ENCODE measurements around the gene CYB5R4. TPM values are rescaled to one million over a fixed set of nuclear protein-coding genes. Genes with fewer than 3 reads are reported as not detected.

Gene CYB5R4
- total and polyA plus RNA-seq, 10 donors = 10.0 to 50.7 (median 25.8) TPM

DNA sequence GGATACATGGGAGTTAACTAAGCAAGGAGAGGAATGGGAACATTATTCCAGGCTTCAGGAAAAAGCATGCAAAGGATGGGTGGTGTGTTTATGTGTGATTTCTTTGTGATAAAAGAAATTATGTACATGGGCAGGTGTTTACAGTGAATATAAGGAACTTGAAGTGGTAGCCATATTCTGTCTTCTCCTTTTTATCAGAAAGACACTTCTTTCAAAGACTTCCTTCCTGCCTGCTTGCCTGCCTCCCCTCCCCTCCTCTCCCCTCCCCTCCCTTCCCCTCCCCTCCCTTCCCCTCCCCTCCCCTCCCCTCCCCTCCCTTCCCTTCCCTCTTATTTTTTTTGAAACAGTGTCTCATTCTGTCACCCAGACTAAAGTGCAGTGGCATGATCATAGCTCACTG lies 14.4 kb downstream of the CYB5R4 start:
- Histone ChIP-seq H3K27ac (peak overlapping the region in 2 of 8 donors; percentile 29 to 69), H3K4me3 (no peak overlapping the region), H3K27me3 (replicated peaks in 1 of 7) (no peaks in the 10 kb centered on the region), H3K4me1 (peaks cover 0 to 53% (median 8%) of the 10 kb centered on the region in 6 donors), H3K36me3 (peaks cover 0 to 40% (median 10%) of the 10 kb centered on the region in 6 donors), H3K9me3 (no peaks in the 10 kb centered on the region)
- intact Hi-C loops (cut with DNase I; ENCODE audit: low total_unique reads) = no loop called here
- TF ChIP-seq POLR2A (IDR thresholded peaks at IDR 0.05) (no peak), POLR2AphosphoS5 (IDR thresholded peaks at IDR 0.05) (no peak)
- TF ChIP-seq, protein P1, sequence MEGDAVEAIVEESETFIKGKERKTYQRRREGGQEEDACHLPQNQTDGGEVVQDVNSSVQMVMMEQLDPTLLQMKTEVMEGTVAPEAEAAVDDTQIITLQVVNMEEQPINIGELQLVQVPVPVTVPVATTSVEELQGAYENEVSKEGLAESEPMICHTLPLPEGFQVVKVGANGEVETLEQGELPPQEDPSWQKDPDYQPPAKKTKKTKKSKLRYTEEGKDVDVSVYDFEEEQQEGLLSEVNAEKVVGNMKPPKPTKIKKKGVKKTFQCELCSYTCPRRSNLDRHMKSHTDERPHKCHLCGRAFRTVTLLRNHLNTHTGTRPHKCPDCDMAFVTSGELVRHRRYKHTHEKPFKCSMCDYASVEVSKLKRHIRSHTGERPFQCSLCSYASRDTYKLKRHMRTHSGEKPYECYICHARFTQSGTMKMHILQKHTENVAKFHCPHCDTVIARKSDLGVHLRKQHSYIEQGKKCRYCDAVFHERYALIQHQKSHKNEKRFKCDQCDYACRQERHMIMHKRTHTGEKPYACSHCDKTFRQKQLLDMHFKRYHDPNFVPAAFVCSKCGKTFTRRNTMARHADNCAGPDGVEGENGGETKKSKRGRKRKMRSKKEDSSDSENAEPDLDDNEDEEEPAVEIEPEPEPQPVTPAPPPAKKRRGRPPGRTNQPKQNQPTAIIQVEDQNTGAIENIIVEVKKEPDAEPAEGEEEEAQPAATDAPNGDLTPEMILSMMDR (IDR thresholded peaks at IDR 0.05 in 8 of 11, conservative IDR thresholded peaks at IDR 0.05 in 3 of 11) = no peak
- DNase-seq = no peak

DNA sequence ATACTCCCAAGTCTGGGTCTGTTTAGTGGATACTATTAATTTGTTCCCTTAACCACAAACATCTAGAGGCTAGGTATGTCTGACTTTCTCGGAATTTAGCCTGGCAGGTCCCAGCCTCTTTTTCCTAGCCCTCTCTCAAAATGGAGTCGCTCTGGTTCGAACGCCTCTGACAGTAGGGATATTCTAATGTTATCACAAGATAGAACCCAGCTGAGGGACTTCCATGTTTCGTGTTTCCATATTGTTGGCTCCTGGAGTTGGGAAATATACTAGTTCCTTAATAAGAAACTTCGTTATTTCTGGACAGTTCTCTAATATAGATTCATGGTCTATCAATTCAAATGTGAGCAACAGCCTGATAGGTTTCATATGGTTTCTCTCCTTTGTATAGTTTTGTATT lies 16.4 kb downstream of the CYB5R4 start:
- H3K36me3 ChIP-seq = peaks cover 0 to 20% (median 2%) of the 10 kb centered on the region in 6 donors
- H3K27me3 ChIP-seq (replicated peaks in 1 of 7) = no peaks in the 10 kb centered on the region
- WGBS, 5 donors = 82 to 95% (median 88%) methylated on average over 6 of the region's 6 CpGs
- TF ChIP-seq POLR2AphosphoS5 (IDR thresholded peaks at IDR 0.05) (no peak), POLR2A (IDR thresholded peaks at IDR 0.05) (no peak)
- TF ChIP-seq, protein P1 (IDR thresholded peaks at IDR 0.05 in 8 of 11, conservative IDR thresholded peaks at IDR 0.05 in 3 of 11) = no peak
- H3K4me3 ChIP-seq = no peak overlapping the region
- H3K27ac ChIP-seq = no peak overlapping the region
- H3K9me3 ChIP-seq = no peaks in the 10 kb centered on the region
- no peak for DNase-seq
- H3K4me1 ChIP-seq = peaks cover 0 to 71% (median 8%) of the 10 kb centered on the region in 6 donors
- intact Hi-C loops (cut with DNase I; ENCODE audit: low total_unique reads) = no loop called here

DNA sequence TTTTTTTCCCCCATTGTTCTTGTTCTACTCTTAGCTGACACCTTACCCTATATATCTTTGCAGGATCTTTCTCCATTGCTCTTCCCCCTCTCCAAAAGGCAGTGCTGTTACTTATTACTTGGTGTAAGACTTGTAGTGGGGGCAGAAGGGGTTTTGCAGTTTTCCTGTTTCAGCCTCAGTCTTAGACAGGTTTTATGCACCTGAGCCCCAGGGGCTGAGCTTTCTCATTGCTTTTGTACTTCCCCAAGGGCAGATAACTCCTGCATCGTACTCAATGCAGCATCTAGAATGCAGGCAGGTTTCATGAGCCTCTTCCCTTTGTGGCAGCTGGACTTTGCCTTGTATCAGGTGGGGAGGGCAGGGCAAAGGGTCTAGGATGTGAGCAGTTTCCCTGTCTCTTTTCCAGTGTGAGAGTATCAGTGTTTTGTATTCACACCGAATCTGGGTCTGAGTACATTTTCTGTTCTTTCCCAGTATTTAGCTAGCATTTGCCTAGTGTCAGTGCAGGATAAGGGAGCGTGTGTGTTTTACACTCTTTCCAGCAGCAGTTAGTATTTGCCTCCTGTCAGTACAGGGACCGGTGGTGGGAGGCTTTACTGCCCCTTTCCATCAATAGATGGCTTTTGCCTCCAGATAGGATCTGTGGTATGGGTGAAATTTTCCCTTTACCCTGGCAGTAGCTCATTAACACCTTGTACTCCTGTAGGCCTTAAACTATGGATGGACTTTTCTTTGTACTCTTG lies 19.6 kb downstream of the CYB5R4 start:
- TF ChIP-seq POLR2AphosphoS5 (IDR thresholded peaks at IDR 0.05) (no peak), POLR2A (IDR thresholded peaks at IDR 0.05) (no peak)
- TF ChIP-seq, protein P1 (IDR thresholded peaks at IDR 0.05 in 8 of 11, conservative IDR thresholded peaks at IDR 0.05 in 3 of 11) = no peak
- intact Hi-C loops (cut with DNase I; ENCODE audit: low total_unique reads) = no loop called here
- DNase-seq = no peak
- Histone ChIP-seq H3K36me3 (peaks cover 0 to 15% (median 0%) of the 10 kb centered on the region in 6 donors), H3K9me3 (no peaks in the 10 kb centered on the region), H3K27ac (no peak overlapping the region), H3K4me1 (peaks cover 0 to 52% (median under 1%) of the 10 kb centered on the region in 6 donors), H3K27me3 (replicated peaks in 1 of 7) (no peaks in the 10 kb centered on the region), H3K4me3 (no peak overlapping the region)
- WGBS, 5 donors = 85 to 91% (median 86%) methylated on average over 4 of the region's 4 CpGs

DNA sequence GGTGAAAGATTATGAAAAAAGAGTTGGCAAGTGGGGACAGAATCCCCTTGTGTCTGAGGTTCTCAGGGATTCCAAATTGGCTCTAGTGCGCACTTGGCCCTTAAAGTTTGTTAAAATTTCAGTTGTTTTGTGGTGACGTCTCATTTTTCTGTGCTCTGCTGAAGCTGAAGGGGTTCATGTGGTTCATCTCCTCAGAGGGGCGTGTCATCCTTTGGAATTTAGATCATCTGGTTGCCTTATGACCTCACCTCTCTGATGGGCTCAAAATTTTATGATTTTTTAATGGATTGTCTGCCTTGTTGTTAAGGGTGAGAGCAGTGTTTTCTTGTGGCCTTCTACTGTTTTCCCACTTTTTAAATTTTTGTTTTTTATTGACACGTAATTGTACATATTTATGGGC lies 20.3 kb downstream of the CYB5R4 start:
- H3K27ac ChIP-seq = no peak overlapping the region
- peaks cover 0 to 11% (median 0%) of the 10 kb centered on the region in 6 donors for H3K36me3 ChIP-seq
- H3K4me3 ChIP-seq = no peak overlapping the region
- no peaks in the 10 kb centered on the region for H3K9me3 ChIP-seq
- no peak for TF ChIP-seq POLR2AphosphoS5 (IDR thresholded peaks at IDR 0.05)
- no peak for TF ChIP-seq POLR2A (IDR thresholded peaks at IDR 0.05)
- TF ChIP-seq, protein P1 (IDR thresholded peaks at IDR 0.05 in 8 of 11, conservative IDR thresholded peaks at IDR 0.05 in 3 of 11) = no peak
- H3K27me3 ChIP-seq (replicated peaks in 1 of 7) = no peaks in the 10 kb centered on the region
- no peak for DNase-seq
- WGBS, 5 donors = 91 to 99% (median 94%) methylated on average over 4 of the region's 4 CpGs
- intact Hi-C loops (cut with DNase I; ENCODE audit: low total_unique reads) = loop anchor here (10.0 kb wide), 2 partner anchors 345 to 1445 kb away; partner anchors contain the start of gene CEP162
- peaks cover 0 to 53% (median 4%) of the 10 kb centered on the region in 6 donors for H3K4me1 ChIP-seq
